KMS-11 (cell line): ENCODE measurements around the gene HADHB.

ENCODE experiments used
- H2AFZ ChIP-seq: fragments of 200-600 bp; sonication (generic); 2 replicates; pipeline ENCODE4 v1.6.1; 2016; ENCODE audit warnings: antibody characterized with exemption, mixed run types, low read depth
- H3K27ac ChIP-seq: fragments of 200-600 bp; sonication (generic); 2 replicates; pipeline ENCODE4 v1.6.1; 2016; ENCODE audit warnings: mild to moderate bottlenecking, mixed run types
- H3K27me3 ChIP-seq: fragments of 200-600 bp; sonication (generic); 2 replicates; pipeline ENCODE4 v1.6.1; 2017; ENCODE audit warnings: mild to moderate bottlenecking, low read depth, mixed run types, moderate library complexity; ENCODE audit not compliant: insufficient read depth
- H3K36me3 ChIP-seq: fragments of 200-600 bp; sonication (generic); 2 replicates; pipeline ENCODE4 v1.6.1; 2017; ENCODE audit warnings: mild to moderate bottlenecking, mixed run types; ENCODE audit not compliant: insufficient read depth
- H3K4me1 ChIP-seq: fragments of 200-600 bp; sonication (generic); 2 replicates; pipeline ENCODE4 v1.6.1; 2016; ENCODE audit warnings: mild to moderate bottlenecking, low read depth, mixed run types; ENCODE audit not compliant: poor library complexity, severe bottlenecking
- H3K4me2 ChIP-seq: fragments of 200-600 bp; sonication (generic); 2 replicates; pipeline ENCODE4 v1.7.0; 2016; ENCODE audit warnings: mild to moderate bottlenecking, mixed run types
- H3K4me3 ChIP-seq: fragments of 200-600 bp; sonication (generic); IDR thresholded peaks from 2 replicates; pipeline ENCODE4 v1.6.1; 2017; ENCODE audit warnings: low read depth, low read length, mixed read lengths; ENCODE audit not compliant: insufficient read depth
- H3K79me2 ChIP-seq: fragments of 200-600 bp; sonication (generic); 2 replicates; pipeline ENCODE4 v1.6.1; 2016; ENCODE audit warnings: low read depth, mixed run types; ENCODE audit not compliant: insufficient read depth
- H3K9ac ChIP-seq: fragments of 200-600 bp; sonication (generic); 2 replicates; pipeline ENCODE4 v1.6.1; 2016; ENCODE audit warnings: mild to moderate bottlenecking, mixed run types
- H4K20me1 ChIP-seq: fragments of 200-600 bp; sonication (generic); 2 replicates; pipeline ENCODE4 v1.6.1; 2016; ENCODE audit warnings: mild to moderate bottlenecking, mixed run types; ENCODE audit not compliant: insufficient read depth
- CTCF ChIP-seq: fragments of 200-600 bp; sonication (generic); conservative IDR thresholded peaks from 2 replicates; pipeline ENCODE4 v1.6.1; 2017; ENCODE audit warnings: low read depth, mild to moderate bottlenecking, antibody characterized with exemption, low read length, moderate library complexity, mixed read lengths

HADHB gene

GRCh38 chr2:26224095-26224494 lies 20.6 kb upstream of the HADHB start:
- Histone ChIP-seq H3K79me2 (no peaks in the 10 kb centered on the region), H3K4me2 (no peak overlapping the region), H4K20me1 (no peaks in the 10 kb centered on the region), H3K36me3 (no peaks in the 10 kb centered on the region), H3K4me1 (no peaks in the 10 kb centered on the region), H3K27me3 (no peaks in the 10 kb centered on the region), H3K9ac (no peak overlapping the region), H3K27ac (no peak overlapping the region), H3K4me3 (no peak overlapping the region), H2AFZ (no peak overlapping the region)
- no peak for TF ChIP-seq CTCF

- H3K4me3 ChIP-seq, result no peak overlapping the region
- H3K27me3 ChIP-seq, result no peaks in the 10 kb centered on the region
- no peak overlapping the region for H3K4me2 ChIP-seq
- H2AFZ ChIP-seq, result no peak overlapping the region
- no peaks in the 10 kb centered on the region for H4K20me1 ChIP-seq
- no peak overlapping the region for H3K9ac ChIP-seq
- no peaks in the 10 kb centered on the region for H3K79me2 ChIP-seq
- peaks cover 8% of the 10 kb centered on the region; the same call in 1 of the 2 replicates for H3K36me3 ChIP-seq
- TF ChIP-seq CTCF, result no peak
- no peak overlapping the region for H3K27ac ChIP-seq
- H3K4me1 ChIP-seq, result no peaks in the 10 kb centered on the region
Measured at GRCh38 chr2:26229595-26229994, 15.1 kb upstream of the HADHB start.

- Histone ChIP-seq H3K27ac (no peak overlapping the region), H3K4me1 (no peaks in the 10 kb centered on the region), H3K27me3 (no peaks in the 10 kb centered on the region), H4K20me1 (no peaks in the 10 kb centered on the region), H3K79me2 (no peaks in the 10 kb centered on the region), H2AFZ (no peak overlapping the region), H3K9ac (no peak overlapping the region), H3K4me3 (no peak overlapping the region), H3K4me2 (no peak overlapping the region), H3K36me3 (peaks cover 8% of the 10 kb centered on the region; the same call in 1 of the 2 replicates)
- no peak for TF ChIP-seq CTCF
Measured at GRCh38 chr2:26230806-26231205, 13.9 kb upstream of the HADHB start.

DNA sequence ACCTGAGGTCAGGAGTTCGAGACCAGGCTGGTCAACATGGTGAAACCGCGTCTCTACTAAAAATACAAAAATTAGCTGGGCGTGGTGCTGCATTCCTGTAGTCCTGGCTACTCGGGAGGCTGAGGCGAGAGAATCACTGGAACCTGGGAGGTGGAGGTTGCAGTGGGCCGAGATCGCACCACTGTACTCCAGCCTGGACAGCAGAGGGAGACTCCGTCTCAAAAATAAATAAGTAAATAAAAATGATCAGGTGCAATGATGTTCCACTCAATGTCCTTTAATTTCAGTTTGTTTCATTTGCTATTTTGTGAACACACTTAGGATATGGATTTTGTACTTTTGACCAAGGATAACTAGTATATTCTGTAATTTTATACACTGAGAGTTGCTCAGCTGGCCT lies 9.7 kb upstream of the HADHB start:
- peaks cover 16% of the 10 kb centered on the region; the same call in 1 of the 2 replicates for H3K36me3 ChIP-seq
- no peak overlapping the region for H3K27ac ChIP-seq
- H3K4me2 ChIP-seq, result no peak overlapping the region
- no peak overlapping the region for H3K4me3 ChIP-seq
- H3K4me1 ChIP-seq, result peaks cover 2% of the 10 kb centered on the region
- no peak overlapping the region for H3K9ac ChIP-seq
- H4K20me1 ChIP-seq, result no peaks in the 10 kb centered on the region
- no peak overlapping the region for H2AFZ ChIP-seq
- H3K79me2 ChIP-seq, result peaks cover 8% of the 10 kb centered on the region; the same call in 1 of the 2 replicates
- no peaks in the 10 kb centered on the region for H3K27me3 ChIP-seq
- TF ChIP-seq CTCF, result no peak
